NCI-H345 treated with DMSO at 0.1 percent for 48 hours (cell line): ENCODE results near the gene JAGN1.
"Not testable (repeated sequence)": the region's sequence is repeated elsewhere in the genome, so short reads cannot be mapped to it uniquely, and the experiment has no call there.

Experiments used
- DNase-seq: peaks from one replicate; lab custom pipeline; 2025; ENCODE audit not compliant: unreplicated experiment; lab: John Stamatoyannopoulos, UW

The JAGN1 gene

DNA sequence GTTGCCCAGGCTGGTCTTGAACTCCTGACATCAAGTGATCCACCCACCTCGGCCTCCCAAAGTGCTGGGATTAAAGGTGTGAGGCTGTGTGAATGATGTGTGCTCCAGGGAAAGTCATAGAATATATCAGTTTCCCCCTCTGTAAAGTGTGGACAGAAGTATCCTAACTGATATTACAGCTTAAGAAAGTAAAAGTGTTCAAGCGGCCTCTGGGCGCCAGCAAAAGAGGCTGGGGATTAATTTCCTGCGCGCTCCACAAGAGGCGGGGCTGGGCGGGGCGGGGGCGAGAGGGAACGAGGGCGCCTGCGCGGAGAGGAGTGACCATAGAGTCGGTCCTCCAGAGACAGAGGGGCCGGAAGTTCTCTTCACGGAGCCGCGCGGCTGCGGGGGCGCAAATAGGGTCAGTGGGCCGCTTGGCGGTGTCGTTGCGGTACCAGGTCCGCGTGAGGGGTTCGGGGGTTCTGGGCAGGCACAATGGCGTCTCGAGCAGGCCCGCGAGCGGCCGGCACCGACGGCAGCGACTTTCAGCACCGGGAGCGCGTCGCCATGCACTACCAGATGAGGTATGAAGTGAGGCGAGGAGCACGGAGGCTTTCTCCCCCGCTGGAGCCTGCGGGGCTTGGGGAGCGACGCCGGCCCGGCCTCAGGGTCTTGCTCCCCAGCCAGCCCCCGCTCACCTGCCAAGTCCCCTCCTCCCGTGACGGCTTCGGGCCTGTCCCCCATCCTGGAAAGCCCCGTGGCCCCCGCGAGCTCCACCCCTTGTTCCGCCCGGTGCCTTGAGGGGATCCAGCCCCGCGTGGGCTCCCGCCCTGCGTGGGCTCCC is at the start of gene JAGN1:
Gene JAGN1 (plus strand): TSS at position 362 of the 823 bp plus-strand sequence. CDS start 113 bp downstream, at position 475.
- peak; percentile 43 for DNase-seq

DNA sequence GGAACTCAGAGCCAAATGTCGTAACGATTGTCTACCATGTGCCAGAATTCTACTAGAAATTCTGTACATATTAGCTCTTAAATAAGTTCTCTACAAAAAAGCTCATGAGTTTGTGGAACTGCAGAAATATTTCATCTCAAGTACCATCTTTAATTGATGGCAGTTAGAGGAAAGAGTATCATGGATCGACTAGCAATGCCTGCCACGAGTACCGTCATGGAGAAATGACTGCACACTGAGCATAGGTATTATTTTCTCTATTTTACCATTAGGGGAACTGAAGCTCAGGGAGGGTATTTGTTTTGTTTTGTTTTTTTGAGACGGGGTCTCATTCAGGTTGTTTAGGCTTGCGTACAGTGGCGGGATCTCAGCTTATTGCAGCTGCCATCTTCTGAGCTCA is 49.4 kb upstream of the JAGN1 start:
- DNase-seq = no peak

GRCh38 chr3:9843715-9844438 is 46.5 kb upstream of the JAGN1 start, which contains the start of gene RPUSD3:
Gene RPUSD3 (minus strand): TSS chr3:9844008. CDS start chr3:9843990, 18 bp downstream.
- DNase-seq = peak; percentile 65

- DNase-seq = no peak
Observed at GRCh38 chr3:9846231-9846630, 44.2 kb upstream of the JAGN1 start.

GRCh38 chr3:9846931-9847488 is 43.4 kb upstream of the JAGN1 start:
- DNase-seq = no peak

DNA sequence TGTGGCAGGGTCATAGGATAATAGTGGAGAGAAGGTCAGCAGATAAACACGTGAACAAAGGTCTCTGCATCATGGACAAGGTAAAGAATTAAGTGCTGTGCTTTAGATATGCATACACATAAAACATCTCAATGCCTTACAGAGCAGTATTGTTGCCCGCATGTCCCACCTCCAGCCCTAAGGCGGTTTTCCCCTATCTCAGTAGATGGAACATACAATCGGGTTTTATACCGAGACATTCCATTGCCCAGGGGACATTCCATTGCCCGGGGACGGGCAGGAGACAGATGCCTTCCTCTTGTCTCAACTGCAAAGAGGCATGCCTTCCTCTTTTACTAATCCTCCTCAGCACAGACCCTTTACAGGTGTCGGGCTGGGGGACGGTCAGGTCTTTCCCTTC is 42.5 kb upstream of the JAGN1 start:
- not testable (repeated sequence) for DNase-seq

DNA sequence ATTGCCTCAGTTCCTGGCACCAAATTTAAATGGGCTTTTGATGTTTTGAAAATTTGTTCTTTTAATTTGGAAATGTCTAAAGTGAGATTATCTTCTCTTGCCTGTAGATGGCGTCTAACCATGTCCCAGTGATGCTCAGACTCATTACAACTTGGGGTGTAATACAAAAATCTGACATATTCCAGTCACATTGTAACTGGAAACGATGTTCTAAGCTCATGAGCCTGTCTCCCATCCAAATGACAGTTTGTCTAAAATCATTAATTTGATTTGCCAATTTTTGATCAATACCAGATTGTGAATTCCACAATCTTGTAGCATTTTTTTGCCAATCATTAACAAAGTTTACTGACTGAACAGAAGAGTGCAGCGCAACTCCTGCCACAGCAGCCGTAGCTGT is 41.5 kb upstream of the JAGN1 start:
- not testable (repeated sequence) for DNase-seq

GRCh38 chr3:9851383-9851782 is 39.0 kb upstream of the JAGN1 start:
- DNase-seq = not testable (repeated sequence)

- not testable (repeated sequence) for DNase-seq
Observed at GRCh38 chr3:9851926-9852325, 38.5 kb upstream of the JAGN1 start.

- no peak for DNase-seq
Observed at GRCh38 chr3:9852528-9852927, 37.9 kb upstream of the JAGN1 start.

DNA sequence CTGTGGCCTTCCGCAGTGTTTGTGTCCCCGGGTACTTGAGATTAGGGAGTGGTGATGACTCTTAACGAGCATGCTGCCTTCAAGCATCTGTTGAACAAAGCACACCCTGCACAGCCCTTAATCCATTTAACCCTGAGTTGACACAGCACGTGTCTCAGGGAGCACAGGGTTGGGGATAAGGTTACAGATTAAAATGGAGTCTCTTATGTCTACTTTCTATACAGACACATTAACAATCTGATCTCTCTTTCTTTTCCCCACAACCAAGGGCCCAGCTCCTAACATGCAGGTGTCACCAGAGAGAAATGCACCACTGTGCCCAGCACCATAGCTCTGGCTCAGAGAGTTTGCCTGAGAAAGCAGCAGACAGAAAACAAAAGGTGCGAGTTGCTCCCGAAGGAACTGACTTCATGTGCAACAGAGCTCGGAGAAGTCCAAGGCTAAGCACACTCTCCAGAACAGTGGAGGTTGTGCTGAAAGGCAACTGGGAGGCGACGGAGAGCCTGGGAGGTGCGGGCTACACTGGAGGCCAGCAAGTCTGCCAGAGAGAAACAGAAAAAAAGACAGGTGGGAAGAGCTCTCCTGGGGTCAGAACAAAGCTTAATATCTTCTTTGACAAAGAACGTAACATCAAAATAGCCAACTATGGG is 36.0 kb upstream of the JAGN1 start:
- DNase-seq = not testable (repeated sequence)

DNA sequence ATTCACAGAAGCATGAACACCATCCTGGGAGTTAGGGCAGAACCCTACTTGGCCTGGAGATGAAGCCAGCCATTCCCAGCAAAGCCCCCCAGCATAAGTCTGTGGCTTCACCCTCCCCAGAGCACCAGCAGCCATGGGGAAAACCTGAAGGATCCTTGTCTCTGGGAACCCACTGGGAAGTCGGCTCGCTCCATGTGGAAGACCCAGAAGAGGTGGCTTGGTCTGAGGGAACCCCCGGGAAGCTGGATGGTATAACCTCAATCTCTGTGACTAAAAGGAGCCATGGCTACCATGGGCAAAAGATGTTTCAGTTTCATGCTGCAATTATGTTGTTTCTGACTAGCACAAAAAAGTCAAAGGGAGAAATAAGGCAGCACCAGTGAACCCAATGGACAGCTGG is 34.8 kb upstream of the JAGN1 start:
- DNase-seq = no peak

GRCh38 chr3:9859530-9860025 is 30.8 kb upstream of the JAGN1 start:
- DNase-seq = no peak

- DNase-seq = no peak
Observed at GRCh38 chr3:9861201-9861600, 29.2 kb upstream of the JAGN1 start.

DNA sequence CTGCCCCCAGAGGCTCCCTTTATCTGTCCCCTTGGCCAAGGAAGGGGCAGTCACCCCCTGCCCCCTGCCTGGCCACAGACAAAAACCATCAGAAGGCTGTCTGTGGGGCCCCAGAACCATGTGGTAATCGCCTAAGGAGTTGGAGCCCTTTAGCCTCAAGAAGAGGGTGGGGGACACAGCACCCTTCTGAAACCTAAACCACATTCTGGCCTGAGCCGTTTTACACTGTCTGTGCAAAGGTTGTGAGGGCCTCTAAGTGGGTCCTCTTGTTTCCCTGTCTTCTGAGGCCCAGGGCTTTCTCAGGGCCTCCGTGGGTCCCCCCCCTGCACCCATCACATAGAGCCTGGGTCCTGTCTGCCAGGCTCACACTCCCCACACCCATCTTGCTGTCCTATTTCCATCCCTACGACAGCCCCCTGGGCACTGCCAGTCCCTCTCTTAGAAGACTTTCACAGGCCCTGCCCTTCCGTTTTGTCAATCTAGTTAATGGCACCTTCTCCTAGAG is 28.7 kb upstream of the JAGN1 start:
- DNase-seq = no peak

DNA sequence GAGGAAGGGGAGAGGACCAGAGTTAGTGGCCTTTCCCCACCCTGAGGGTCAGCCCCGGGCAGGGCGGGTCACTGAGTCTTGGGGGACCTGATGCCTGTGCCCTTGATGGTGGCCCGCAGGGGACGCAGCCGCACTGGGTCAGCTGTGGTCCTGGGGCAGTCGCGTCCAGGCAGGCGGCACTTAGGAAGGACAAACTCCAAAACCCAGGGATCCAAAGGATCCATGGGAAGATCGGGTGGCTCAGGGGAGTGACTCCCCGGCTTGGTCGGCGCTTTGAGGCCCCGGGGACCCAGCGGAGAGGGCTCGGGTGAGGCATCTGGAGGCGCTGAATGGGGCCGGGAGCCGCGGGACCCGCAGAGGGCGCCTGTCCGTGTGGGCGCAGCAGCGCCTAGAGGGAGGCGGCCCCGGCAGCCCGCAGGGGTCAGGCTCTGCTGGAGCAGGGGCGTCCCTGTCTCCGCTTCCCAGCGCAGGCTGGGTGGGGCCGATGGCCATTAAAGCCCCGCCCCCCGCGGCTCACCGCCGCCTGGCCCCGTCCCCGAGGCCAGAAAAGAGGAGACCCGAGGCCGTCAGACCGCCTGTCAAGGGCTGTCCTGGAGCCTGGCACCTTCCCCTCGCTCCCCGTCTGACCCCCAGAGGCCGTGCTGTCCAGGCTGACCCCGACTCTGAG is 27.9 kb upstream of the JAGN1 start:
- no peak for DNase-seq

- DNase-seq = no peak
Observed at GRCh38 chr3:9863058-9863772, 27.2 kb upstream of the JAGN1 start.

- peak; percentile 52 for DNase-seq
Observed at GRCh38 chr3:9864200-9864927, 26.0 kb upstream of the JAGN1 start.

- DNase-seq = not testable (repeated sequence)
Observed at GRCh38 chr3:9865125-9865637, 25.2 kb upstream of the JAGN1 start.
